Measurements from ENCODE around the gene INTS6L.
"Not testable (repeated sequence)": the region's sequence is repeated elsewhere in the genome, so short reads cannot be mapped to it uniquely, and the experiment has no call there.

INTS6L gene

GRCh38 chrX:135624408-135625204, 104.1 kb downstream of the INTS6L start:
- not testable (repeated sequence) for DNase-seq (ENCODE audit: low read depth)

- peak; percentile 0 for DNase-seq (ENCODE audit: low read depth)
Observed at GRCh38 chrX:135625995-135626394, 105.5 kb downstream of the INTS6L start.

DNA sequence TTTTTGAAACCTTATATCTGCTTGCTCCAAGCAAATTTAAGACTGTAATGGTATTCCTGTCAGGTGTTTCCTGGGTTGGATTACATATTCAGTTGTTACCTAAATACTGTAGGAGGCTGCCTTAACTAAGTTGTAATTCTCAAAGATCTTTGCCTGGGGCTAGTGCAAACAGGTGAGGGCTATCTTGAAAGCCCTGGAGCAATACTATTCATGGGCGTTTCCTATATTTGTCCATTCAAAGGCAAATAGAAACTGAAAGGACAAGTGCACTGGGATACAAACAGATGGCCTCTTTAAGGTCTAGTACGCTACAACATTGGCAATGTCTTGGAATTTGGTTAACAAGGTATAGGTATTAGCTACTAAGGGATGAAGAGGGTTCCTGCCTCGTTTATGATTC, 108.9 kb downstream of the INTS6L start:
- no peak for DNase-seq (ENCODE audit: low read depth)
